Esophagus squamous epithelium (tissue), 5 donors: Measurements from ENCODE around the gene VPS33A. TPM values are rescaled to one million over a fixed set of nuclear protein-coding genes. Genes with fewer than 3 reads are reported as not detected.
A peak's percentile ranks its signal among the peaks of the same experiment; 100 is the strongest.

Experiments used
- DNase-seq: peaks from one replicate; lab custom pipeline; 2025; lab: John Stamatoyannopoulos, UW
- H3K27ac ChIP-seq, 4 donors: fragments of 200-600 bp; sonication (generic); one replicate each; pipeline ENCODE4 v1.5.1; 2016 to 2019; ENCODE audit warnings: mild to moderate bottlenecking in 1 of 4
- H3K27me3 ChIP-seq, 4 donors: fragments of 200-600 bp; sonication (generic); 1 replicate in 3 of 4; 2 replicates in 1 of 4; pipeline versions ENCODE4 v1.5.1 to v1.6.0; 2017 to 2021; ENCODE audit warnings: antibody characterized with exemption in 1 of 4
- H3K36me3 ChIP-seq, 3 donors: fragments of 200-600 bp; sonication (generic); one replicate each; pipeline ENCODE4 v1.5.1; 2016 to 2019
- H3K4me1 ChIP-seq, 3 donors: fragments of 200-600 bp; sonication (generic); one replicate each; pipeline ENCODE4 v1.5.1; 2017 to 2019
- H3K4me3 ChIP-seq, 4 donors: fragments of 200-600 bp; sonication (generic); 1 replicate in 3 of 4; 2 replicates in 1 of 4; pipeline ENCODE4 v1.5.1; 2016 to 2019; ENCODE audit warnings: mild to moderate bottlenecking in 2 of 4, moderate library complexity in 1 of 4
- H3K9me3 ChIP-seq, 3 donors: fragments of 200-600 bp; sonication (generic); one replicate each; pipeline ENCODE4 v1.5.1; 2016 to 2019
- CTCF ChIP-seq, 6 experiments: fragments of 450-650 bp in 4 of 6; fragments of 200-600 bp in 2 of 6; sonication (generic) in 2 of 6; IDR thresholded peaks; one replicate each; pipeline ENCODE4 v1.5.1; 2016 to 2019; ENCODE audit warnings: antibody characterized with exemption in 6 of 6, mild to moderate bottlenecking in 4 of 6, moderate library complexity in 4 of 6
- POLR2A ChIP-seq, 4 donors: fragments of 450-650 bp; IDR thresholded peaks; one replicate each; pipeline ENCODE4 v1.6.1; 2017; ENCODE audit warnings: antibody characterized with exemption in 4 of 4, mild to moderate bottlenecking in 4 of 4, moderate library complexity in 3 of 4
- WGBS, 2 donors: methylation state at CpG; one replicate each; pipeline ENCODE4 v1.1.5; 2018; 5-methylcytosine and 5-hydroxymethylcytosine counted together
- intact Hi-C: fragments of 100-400 bp; cut with DNase I; formaldehyde crosslinking; loops from one replicate; pipeline ENCODE4 v1.15.0; 2022
- total RNA-seq, 4 donors: library from RNA; depleted of rRNA; stranded (reverse); fragments of >200 nt; gene quantifications; one replicate each; pipeline ENCODE4 v1.1.0, GENCODE V29; 2016
- donor health status: DM: yes; HTN: yes; CAD: no.

VPS33A gene
- total RNA-seq, 4 donors from 2014 or later: 11.5 to 16.7 (median 12.6) TPM

DNA sequence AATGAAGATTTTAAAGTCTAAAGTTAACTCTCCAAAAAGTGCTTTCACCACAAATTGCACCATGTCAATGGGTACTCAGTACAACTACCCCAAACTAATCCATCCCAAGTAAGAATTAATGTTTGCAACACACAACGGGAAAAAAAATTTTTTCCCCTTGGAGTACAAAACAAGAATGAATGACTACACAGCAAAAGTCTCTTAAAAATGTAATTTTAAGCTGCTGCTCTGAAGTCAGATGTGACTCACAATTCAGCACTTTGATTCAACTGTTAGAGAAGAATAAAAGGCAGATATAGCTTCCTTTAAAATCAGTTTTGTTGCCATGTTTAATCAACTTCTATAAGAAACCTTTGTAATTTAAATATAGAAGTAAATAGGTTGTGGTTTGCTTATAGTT is 42.5 kb upstream of the VPS33A start:
- DNase-seq: no peak
- WGBS, 2 donors: 92 to 100% methylated on average over 1 of the region's 1 CpG

DNA sequence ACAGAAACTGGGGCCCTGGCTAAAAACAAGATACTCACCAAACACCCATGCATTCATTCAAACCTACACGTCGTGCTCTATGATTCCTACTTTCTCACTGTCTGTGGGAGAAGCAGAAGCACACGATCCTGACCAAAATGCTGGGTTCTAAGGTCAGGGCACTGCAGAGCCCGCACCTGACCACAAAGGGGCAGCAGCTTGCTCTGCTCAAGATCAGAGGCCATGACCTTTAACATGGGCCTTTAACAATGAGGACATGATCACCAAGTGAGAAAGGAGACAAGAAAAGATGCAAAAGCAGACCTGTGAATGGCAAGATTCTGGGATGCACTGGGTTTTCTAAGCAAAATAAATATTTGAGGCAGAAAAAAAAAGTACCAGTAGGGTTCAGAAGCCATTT is 40.1 kb upstream of the VPS33A start:
- intact Hi-C loops: no loop called here
- no peak overlapping the region for H3K4me3 ChIP-seq
- WGBS, 2 donors: 70 to 85% methylated on average over 2 to 4 of the region's 4 CpGs

More for the DNA sequence above, 42.5 kb upstream of the VPS33A start:
- peaks cover 0 to 99% (median 9%) of the 10 kb centered on the region in 3 donors for H3K36me3 ChIP-seq
- TF ChIP-seq POLR2A (IDR thresholded peaks at IDR 0.05) (no peak), CTCF (IDR thresholded peaks at IDR 0.05) (no peak)
- intact Hi-C loops: no loop called here
- H3K9me3 ChIP-seq: no peaks in the 10 kb centered on the region
- H3K4me3 ChIP-seq: no peak overlapping the region
- H3K4me1 ChIP-seq: no peaks in the 10 kb centered on the region
- no peaks in the 10 kb centered on the region for H3K27me3 ChIP-seq
- no peak overlapping the region for H3K27ac ChIP-seq

GRCh38 chr12:122304924-122305323 is 38.6 kb upstream of the VPS33A start:
- Histone ChIP-seq H3K4me3 (no peak overlapping the region), H3K4me1 (no peaks in the 10 kb centered on the region), H3K27ac (no peak overlapping the region), H3K27me3 (no peaks in the 10 kb centered on the region), H3K9me3 (no peaks in the 10 kb centered on the region), H3K36me3 (peaks cover 0 to 99% (median 4%) of the 10 kb centered on the region in 3 donors)
- 25 to 71% methylated on average over 1 of the region's 1 CpG for WGBS, 2 donors
- intact Hi-C loops: no loop called here
- TF ChIP-seq CTCF (IDR thresholded peaks at IDR 0.05) (no peak), POLR2A (IDR thresholded peaks at IDR 0.05) (no peak)
- DNase-seq: no peak

More for the DNA sequence above, 40.1 kb upstream of the VPS33A start:
- TF ChIP-seq POLR2A (IDR thresholded peaks at IDR 0.05) (no peak), CTCF (IDR thresholded peaks at IDR 0.05) (peak in 1 of 6 experiments; percentile 5)
- Histone ChIP-seq H3K27me3 (no peaks in the 10 kb centered on the region), H3K4me1 (no peaks in the 10 kb centered on the region), H3K27ac (no peak overlapping the region), H3K9me3 (no peaks in the 10 kb centered on the region), H3K36me3 (peaks cover 0 to 99% (median 4%) of the 10 kb centered on the region in 3 donors)
- DNase-seq: no peak

DNA sequence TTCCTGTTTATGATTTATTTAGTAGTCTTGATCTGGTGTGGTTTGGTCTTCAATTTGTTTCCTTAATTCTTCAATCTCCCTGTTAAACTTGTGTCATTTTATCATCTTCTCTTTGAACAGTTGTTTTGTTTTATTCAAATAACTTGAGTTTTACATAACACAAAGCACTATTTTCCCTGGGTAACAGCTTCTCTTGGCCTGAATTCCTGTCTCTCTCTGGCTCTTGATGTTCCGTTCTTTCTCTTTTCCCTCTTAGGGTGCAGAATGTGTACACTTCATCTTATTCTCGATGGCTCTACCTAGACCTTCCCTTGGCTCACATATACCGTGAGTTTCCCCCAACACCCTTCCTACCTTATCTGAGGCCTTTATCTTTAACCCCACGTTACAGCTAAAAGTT is 36.8 kb upstream of the VPS33A start:
- Histone ChIP-seq H3K36me3 (peaks cover 0 to 99% (median 12%) of the 10 kb centered on the region in 3 donors), H3K9me3 (no peaks in the 10 kb centered on the region), H3K27ac (no peak overlapping the region), H3K27me3 (no peaks in the 10 kb centered on the region), H3K4me1 (no peaks in the 10 kb centered on the region), H3K4me3 (no peak overlapping the region)
- intact Hi-C loops: no loop called here
- 76 to 90% methylated on average over 4 of the region's 4 CpGs for WGBS, 2 donors
- TF ChIP-seq CTCF (IDR thresholded peaks at IDR 0.05) (no peak), POLR2A (IDR thresholded peaks at IDR 0.05) (no peak)
- DNase-seq: no peak

- no peak overlapping the region for H3K4me3 ChIP-seq
- DNase-seq: no peak
- 96% methylated on average over 13 to 14 of the region's 14 CpGs for WGBS, 2 donors
- H3K36me3 ChIP-seq: peaks cover 0 to 100% (median 19%) of the 10 kb centered on the region in 3 donors
- intact Hi-C loops: no loop called here
- H3K27me3 ChIP-seq: no peaks in the 10 kb centered on the region
- TF ChIP-seq CTCF (IDR thresholded peaks at IDR 0.05) (no peak), POLR2A (IDR thresholded peaks at IDR 0.05) (no peak)
- no peaks in the 10 kb centered on the region for H3K4me1 ChIP-seq
- H3K9me3 ChIP-seq: no peaks in the 10 kb centered on the region
- H3K27ac ChIP-seq: no peak overlapping the region
These were observed 31.9 kb upstream of the VPS33A start for GRCh38 chr12:122298071-122298748.
